Tibial nerve (tissue), 3 donors: ENCODE measurements around the gene TCIRG1.

ENCODE experiments used
- POLR2A ChIP-seq, 2 donors: fragments of 450-650 bp; IDR thresholded peaks; one replicate each; pipeline ENCODE4 v1.6.1; 2017; ENCODE audit warnings: antibody characterized with exemption in 2 of 2, mild to moderate bottlenecking in 2 of 2, moderate library complexity in 2 of 2
- TF ChIP-seq, protein P1 (sequence below), 5 experiments: fragments of 200-600 bp in 3 of 5; fragments of 450-650 bp in 2 of 5; sonication (generic) in 3 of 5; IDR thresholded peaks; one replicate each; pipeline ENCODE4 v1.5.1; 2016 to 2019; ENCODE audit warnings: antibody characterized with exemption in 5 of 5, mild to moderate bottlenecking in 3 of 5, moderate library complexity in 2 of 5

DNA sequence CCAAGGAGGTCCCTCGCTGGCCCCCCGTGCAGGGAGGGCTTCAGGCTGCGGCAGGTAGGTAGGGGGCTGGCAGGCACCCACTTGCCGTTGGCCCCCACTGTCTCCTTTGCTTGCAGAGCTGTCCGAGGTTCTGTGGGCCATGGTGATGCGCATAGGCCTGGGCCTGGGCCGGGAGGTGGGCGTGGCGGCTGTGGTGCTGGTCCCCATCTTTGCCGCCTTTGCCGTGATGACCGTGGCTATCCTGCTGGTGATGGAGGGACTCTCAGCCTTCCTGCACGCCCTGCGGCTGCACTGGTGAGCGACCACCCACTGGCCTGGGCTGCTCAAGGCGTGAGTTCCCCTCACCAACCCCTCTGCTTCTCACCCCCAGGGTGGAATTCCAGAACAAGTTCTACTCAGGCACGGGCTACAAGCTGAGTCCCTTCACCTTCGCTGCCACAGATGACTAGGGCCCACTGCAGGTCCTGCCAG lies 11.6 kb downstream of the TCIRG1 start:
- TF ChIP-seq, protein P1, sequence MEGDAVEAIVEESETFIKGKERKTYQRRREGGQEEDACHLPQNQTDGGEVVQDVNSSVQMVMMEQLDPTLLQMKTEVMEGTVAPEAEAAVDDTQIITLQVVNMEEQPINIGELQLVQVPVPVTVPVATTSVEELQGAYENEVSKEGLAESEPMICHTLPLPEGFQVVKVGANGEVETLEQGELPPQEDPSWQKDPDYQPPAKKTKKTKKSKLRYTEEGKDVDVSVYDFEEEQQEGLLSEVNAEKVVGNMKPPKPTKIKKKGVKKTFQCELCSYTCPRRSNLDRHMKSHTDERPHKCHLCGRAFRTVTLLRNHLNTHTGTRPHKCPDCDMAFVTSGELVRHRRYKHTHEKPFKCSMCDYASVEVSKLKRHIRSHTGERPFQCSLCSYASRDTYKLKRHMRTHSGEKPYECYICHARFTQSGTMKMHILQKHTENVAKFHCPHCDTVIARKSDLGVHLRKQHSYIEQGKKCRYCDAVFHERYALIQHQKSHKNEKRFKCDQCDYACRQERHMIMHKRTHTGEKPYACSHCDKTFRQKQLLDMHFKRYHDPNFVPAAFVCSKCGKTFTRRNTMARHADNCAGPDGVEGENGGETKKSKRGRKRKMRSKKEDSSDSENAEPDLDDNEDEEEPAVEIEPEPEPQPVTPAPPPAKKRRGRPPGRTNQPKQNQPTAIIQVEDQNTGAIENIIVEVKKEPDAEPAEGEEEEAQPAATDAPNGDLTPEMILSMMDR (IDR thresholded peaks at IDR 0.05): no peak
- TF ChIP-seq POLR2A (IDR thresholded peaks at IDR 0.05): no peak
